ENCODE results near the gene C11orf65. TPM values are rescaled to one million over a fixed set of nuclear protein-coding genes. Genes with fewer than 3 reads are reported as not detected.

Gene C11orf65
- total RNA-seq, 1 experiment from 2014 or later, result 1.3 TPM

DNA sequence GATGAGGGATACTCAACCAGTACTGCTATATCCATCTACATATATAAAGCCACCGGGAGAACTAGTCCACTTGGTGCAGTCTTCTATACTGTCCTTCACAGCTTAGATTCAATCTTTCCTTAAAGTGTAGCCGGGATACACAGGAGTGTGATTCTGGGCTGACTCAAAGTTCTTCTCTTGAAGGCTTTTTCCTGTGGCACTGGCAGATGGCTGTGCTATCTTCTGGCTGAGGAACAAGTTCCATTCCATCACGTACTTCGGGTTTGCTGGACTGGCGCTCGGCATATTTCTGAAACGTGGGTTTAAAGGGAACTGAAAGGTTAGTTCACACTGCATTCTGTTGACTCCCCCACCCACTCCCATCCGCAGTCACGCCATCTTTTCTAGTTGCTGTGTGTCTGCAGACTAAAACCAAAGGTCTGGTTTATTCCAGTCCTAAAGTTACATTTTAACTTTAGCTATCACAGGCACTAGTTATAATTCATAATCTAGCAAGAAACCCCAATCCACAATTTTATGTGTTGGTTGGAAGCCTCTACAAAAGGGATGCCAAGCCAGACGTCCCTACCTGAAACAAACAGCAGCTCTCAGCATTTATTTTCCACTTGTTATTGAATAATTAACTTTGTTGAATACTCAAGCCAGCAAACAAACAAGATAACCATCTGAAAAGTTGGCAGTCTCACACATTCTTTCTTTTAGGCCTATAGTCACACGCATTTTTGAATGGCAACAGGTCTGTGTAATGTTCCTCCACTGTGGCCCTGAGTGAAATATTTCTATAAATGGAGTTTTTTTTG, 7.5 kb upstream of the C11orf65 start (continued):
- TF ChIP-seq, protein P1, sequence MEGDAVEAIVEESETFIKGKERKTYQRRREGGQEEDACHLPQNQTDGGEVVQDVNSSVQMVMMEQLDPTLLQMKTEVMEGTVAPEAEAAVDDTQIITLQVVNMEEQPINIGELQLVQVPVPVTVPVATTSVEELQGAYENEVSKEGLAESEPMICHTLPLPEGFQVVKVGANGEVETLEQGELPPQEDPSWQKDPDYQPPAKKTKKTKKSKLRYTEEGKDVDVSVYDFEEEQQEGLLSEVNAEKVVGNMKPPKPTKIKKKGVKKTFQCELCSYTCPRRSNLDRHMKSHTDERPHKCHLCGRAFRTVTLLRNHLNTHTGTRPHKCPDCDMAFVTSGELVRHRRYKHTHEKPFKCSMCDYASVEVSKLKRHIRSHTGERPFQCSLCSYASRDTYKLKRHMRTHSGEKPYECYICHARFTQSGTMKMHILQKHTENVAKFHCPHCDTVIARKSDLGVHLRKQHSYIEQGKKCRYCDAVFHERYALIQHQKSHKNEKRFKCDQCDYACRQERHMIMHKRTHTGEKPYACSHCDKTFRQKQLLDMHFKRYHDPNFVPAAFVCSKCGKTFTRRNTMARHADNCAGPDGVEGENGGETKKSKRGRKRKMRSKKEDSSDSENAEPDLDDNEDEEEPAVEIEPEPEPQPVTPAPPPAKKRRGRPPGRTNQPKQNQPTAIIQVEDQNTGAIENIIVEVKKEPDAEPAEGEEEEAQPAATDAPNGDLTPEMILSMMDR (IDR thresholded peaks at IDR 0.05 in 2 of 3, conservative IDR thresholded peaks at IDR 0.05 in 1 of 3; ENCODE audit: borderline replicate concordance in 1 of 3, insufficient read depth in 1 of 3, low read depth in 2 of 3, low read length in 2 of 3), result no peak
- TF ChIP-seq, protein P2, sequence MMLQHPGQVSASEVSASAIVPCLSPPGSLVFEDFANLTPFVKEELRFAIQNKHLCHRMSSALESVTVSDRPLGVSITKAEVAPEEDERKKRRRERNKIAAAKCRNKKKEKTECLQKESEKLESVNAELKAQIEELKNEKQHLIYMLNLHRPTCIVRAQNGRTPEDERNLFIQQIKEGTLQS (IDR thresholded peaks at IDR 0.05), result no peak
- TF ChIP-seq SP1 (IDR thresholded peaks at IDR 0.05; ENCODE audit: low read depth), result no peak

DNA sequence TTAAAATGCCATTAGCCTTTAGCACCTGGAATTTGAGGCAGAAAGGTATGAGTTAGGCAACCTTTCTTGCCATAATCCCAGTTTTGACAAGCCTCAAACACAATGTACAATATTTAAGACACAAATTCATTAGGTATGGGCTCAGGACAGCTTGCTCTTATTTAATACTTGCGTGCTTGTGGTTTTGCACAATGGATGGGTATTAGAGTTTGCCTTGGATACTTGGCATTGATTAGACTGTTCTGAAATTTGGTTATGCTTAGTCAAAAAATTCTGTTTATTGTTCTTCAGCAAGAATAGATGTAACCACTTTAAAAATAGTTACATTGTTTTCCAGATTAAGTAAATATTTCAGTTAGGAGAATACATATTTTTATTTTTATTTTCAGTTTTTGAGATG, 5.4 kb upstream of the C11orf65 start:
- Histone ChIP-seq H4K20me1 (ENCODE audit: insufficient read depth) (no peaks in the 10 kb centered on the region), H3K9ac (ENCODE audit: low read length) (no peak overlapping the region), H3K9me2 (ENCODE audit: insufficient read depth) (no peaks in the 10 kb centered on the region), H3K4me2 (ENCODE audit: low read length) (no peak overlapping the region), H3K27ac (ENCODE audit: low read depth, low read length) (no peak overlapping the region), H3K9me3 (ENCODE audit: control insufficient read depth in 1 of 2, insufficient read depth in 1 of 2, low read depth in 1 of 2, low read length in 2 of 2) (no peaks in the 10 kb centered on the region), H3K79me2 (ENCODE audit: insufficient read depth, low read length) (no peaks in the 10 kb centered on the region), H3K4me3 (replicated peaks in 1 of 2; ENCODE audit: low read depth in 1 of 2, low read length in 2 of 2) (no peak overlapping the region), H3K4me1 (ENCODE audit: control insufficient read depth in 1 of 2, insufficient read depth in 2 of 2, low read length in 2 of 2) (peaks cover 0 to 5% of the 10 kb centered on the region in 2 experiments; a peak in 2 of 4 replicates), H2AFZ (ENCODE audit: low read depth, low read length, poor library complexity, severe bottlenecking) (no peak overlapping the region), H3K27me3 (ENCODE audit: insufficient read depth, low read length) (no peaks in the 10 kb centered on the region), H3K36me3 (ENCODE audit: control insufficient read depth in 1 of 2, insufficient read depth in 2 of 2, low read length in 2 of 2) (peaks cover 5 to 6% of the 10 kb centered on the region in 2 experiments; a peak in 3 of 4 replicates)
- CTCF ChIA-PET, result no interaction called here
- DNase-seq (ENCODE audit: low read depth, low spot score) (no peak), ATAC-seq (no peak)
- intact Hi-C loops (cut with micrococcal nuclease), result no loop called here
- TF ChIP-seq ZFX (IDR thresholded peaks at IDR 0.05) (no peak), POLR2AphosphoS5 (IDR thresholded peaks at IDR 0.05; ENCODE audit: low read depth, low read length) (no peak), ELF1 (IDR thresholded peaks at IDR 0.05; ENCODE audit: borderline replicate concordance, low read depth) (no peak), TCF7L2 (IDR thresholded peaks at IDR 0.05; ENCODE audit: borderline replicate concordance, extremely low read depth, insufficient read depth, insufficient read length) (no peak), SP1 (IDR thresholded peaks at IDR 0.05; ENCODE audit: low read depth) (no peak), CEBPB (IDR thresholded peaks at IDR 0.05; ENCODE audit: low read depth) (no peak), EGR1 (IDR thresholded peaks at IDR 0.05; ENCODE audit: low read depth) (no peak), SIN3A (IDR thresholded peaks at IDR 0.05; ENCODE audit: low read depth) (no peak), EZH2 (IDR thresholded peaks at IDR 0.05) (no peak), YY1 (IDR thresholded peaks at IDR 0.05; ENCODE audit: extremely low read depth, insufficient replicate concordance, low read depth, low read length) (no peak), CBX3 (IDR thresholded peaks at IDR 0.05; ENCODE audit: low read depth) (no peak), JUND (IDR thresholded peaks at IDR 0.05) (no peak), POLR2A (IDR thresholded peaks at IDR 0.05; ENCODE audit: borderline replicate concordance, extremely low read depth, insufficient read depth, insufficient read length) (no peak), ZNF274 (IDR thresholded peaks at IDR 0.05; ENCODE audit: low read depth, low read length) (no peak), FOSL1 (IDR thresholded peaks at IDR 0.05; ENCODE audit: low read depth) (no peak), EZH2phosphoT487 (IDR thresholded peaks at IDR 0.05; ENCODE audit: borderline replicate concordance) (no peak)
- TF ChIP-seq, protein P1 (IDR thresholded peaks at IDR 0.05 in 2 of 3, conservative IDR thresholded peaks at IDR 0.05 in 1 of 3; ENCODE audit: borderline replicate concordance in 1 of 3, insufficient read depth in 1 of 3, low read depth in 2 of 3, low read length in 2 of 3), result no peak
- TF ChIP-seq, protein P3, sequence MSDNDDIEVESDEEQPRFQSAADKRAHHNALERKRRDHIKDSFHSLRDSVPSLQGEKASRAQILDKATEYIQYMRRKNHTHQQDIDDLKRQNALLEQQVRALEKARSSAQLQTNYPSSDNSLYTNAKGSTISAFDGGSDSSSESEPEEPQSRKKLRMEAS (IDR thresholded peaks at IDR 0.05), result no peak
- TF ChIP-seq, protein P2 (IDR thresholded peaks at IDR 0.05), result no peak
- POLR2A ChIA-PET, result no interaction called here
- no TSS peak for BruUV-seq (replicated peaks)
- RAD21 ChIA-PET (ENCODE audit: low non-redundant PET in 1 of 2, low total read pairs in 2 of 2, uncharacterized antibody in 2 of 2, unreplicated experiment in 2 of 2), result no interaction called here

Data from HCT116 (cell line).